ENCODE data around the gene MPV17L2.
"Not testable (repeated sequence)": the region's sequence is repeated elsewhere in the genome, so short reads cannot be mapped to it uniquely, and the experiment has no call there.

MPV17L2 gene

GRCh38 chr19:18193388-18194180 is 566 bp downstream of the MPV17L2 start:
- DNase-seq: peak; percentile 35

- no peak for DNase-seq
Observed at GRCh38 chr19:18194181-18194530, 1.1 kb downstream of the MPV17L2 start.

GRCh38 chr19:18194554-18195238 is 1.7 kb downstream of the MPV17L2 start:
- peak; percentile 63 for DNase-seq

GRCh38 chr19:18196511-18196845 is 3.5 kb downstream of the MPV17L2 start:
- DNase-seq: no peak

DNA sequence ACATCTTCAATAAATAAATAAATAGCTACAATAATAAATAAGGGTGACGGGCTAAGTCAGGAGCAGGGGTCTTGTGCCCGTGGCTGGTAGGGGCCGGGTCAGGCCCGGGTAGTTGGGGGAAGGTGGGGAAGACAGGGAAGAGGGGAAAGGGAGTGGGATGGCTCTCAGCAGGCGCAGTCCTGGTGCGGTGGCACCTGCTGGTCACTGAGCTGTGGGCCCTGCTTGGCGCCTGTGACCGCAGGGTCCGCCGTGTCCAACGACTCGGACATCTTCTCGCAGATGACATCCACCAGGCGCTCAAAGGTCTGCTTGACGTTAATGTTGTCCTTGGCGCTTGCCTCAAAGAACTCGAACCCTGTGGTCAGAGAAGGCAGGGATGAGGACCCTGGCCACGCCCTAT is 4.3 kb downstream of the MPV17L2 start:
- DNase-seq: no peak

DNA sequence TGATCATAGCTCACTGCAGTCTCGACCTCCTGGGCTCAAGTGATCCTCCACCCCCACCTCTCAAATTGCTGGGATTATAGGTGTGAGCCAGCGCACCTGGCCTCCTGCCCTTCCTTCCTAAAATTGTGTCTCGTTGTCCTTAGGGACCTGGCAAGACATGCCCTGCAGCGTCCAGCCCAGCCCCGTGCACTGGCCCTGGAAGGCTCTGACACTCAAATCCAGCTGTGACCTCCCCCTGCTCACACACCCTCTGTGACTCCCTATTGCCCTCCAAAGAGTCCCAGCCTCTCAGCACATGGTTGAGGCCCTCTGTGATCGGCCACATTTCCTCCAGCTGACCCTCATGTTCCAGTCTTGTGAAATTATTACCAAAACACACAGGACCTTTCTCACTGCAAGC is 4.9 kb downstream of the MPV17L2 start:
- no peak for DNase-seq

DNA sequence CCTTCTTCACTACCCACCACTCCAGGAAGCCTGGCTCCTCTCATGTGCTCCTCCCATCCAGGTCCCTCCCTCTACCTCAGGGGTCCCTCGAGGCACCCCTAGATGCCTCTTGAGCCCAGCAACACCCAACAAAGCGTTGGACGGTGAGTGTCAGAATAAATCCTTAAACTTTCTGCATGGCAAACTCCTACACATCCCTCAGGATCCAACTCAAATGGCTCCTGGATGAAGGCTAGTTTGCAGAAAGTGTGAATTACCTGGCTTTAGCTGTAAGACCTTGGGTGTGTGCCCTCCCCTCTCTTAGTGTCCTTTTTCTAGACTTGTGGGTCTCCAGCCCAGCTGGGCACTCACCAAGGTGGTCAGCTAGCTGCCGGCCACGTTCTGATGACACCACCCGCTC is 5.4 kb downstream of the MPV17L2 start:
- DNase-seq: no peak

GRCh38 chr19:18202397-18202777 is 9.4 kb downstream of the MPV17L2 start:
- no peak for DNase-seq

- DNase-seq: peak; percentile 47
Observed at GRCh38 chr19:18202778-18203407, 9.9 kb downstream of the MPV17L2 start.

DNA sequence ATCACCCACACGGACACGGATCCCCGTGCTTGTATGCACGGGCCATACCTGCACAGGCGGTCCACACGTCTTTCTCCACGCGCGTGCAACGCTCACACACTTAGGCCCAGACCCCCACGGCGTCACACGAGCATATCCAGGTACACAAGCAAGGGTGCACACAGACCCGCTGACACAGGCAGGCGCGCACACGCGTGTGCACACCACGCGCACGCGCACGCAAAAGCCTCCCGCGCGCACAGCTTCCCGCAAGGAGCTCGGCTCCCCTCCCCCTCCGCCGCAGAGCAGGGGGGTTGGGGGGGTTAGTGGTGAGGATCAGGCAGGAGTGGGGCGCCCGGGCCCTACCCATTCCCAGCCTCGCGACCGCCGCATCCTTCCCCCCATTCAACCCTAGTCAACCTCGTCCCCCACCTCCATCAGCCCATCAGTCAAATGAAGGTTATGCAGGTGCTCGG is 10.4 kb downstream of the MPV17L2 start:
- DNase-seq: peak; percentile 58

DNA sequence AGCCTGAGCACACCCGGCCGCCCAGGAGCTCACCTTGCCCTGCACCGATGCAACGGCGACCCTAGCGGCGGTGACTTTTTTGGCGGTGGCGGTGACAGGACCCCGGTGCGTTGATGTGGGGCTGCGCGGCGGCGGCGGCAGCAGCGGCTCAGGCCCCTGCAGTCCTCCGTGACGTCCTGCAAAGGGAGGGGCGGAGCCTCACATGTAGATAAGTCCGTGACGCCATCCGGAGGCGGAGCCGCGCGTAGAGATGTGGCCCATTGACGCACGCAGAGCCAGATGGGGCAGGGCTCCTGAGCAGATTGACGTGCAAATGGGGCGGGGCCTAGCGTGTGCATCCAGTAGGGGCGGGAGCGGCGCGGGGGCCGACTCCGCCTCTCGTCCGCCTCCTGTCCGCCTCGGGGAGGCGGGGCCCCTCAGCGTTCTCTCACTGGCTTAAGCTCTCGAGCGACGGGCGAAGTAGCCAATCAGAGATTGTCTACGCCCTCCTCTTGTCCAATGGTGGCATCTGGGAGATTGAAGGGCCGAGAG is 10.9 kb downstream of the MPV17L2 start, which contains the start of gene RAB3A:
Gene RAB3A, minus strand, starts transcription at position 180 of the 531 bp plus-strand sequence. CDS start 1,302 bp downstream, outside the sequence.
- peak; percentile 100 for DNase-seq

- DNase-seq: peak; percentile 75
Observed at GRCh38 chr19:18204394-18205199, 11.6 kb downstream of the MPV17L2 start.

- DNase-seq: peak; percentile 72
Observed at GRCh38 chr19:18205200-18205892, 12.3 kb downstream of the MPV17L2 start.

GRCh38 chr19:18206018-18206417 is 13.0 kb downstream of the MPV17L2 start:
- no peak for DNase-seq

GRCh38 chr19:18208098-18208951 is 15.3 kb downstream of the MPV17L2 start:
- peak; percentile 81 for DNase-seq

DNA sequence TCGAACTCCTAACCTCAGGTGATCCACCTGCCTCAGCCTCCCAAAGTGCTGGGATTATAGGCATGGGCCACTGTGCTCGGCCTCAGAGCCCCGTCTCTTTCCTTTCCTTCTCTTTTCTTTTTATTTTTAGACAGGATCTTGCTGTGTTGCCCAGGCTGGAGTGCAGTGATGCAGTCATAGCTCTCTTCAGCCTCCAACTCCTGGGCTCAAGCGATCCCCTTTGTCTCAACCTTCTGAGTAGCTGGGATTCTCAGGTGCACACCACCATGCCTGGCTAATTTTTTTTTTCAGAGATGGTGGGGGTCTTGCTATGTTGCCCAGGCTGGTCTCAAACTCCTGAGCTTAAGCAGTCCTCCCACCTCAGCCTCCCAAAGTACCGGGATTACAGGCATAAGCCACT is 16.9 kb downstream of the MPV17L2 start:
- not testable (repeated sequence) for DNase-seq

DNA sequence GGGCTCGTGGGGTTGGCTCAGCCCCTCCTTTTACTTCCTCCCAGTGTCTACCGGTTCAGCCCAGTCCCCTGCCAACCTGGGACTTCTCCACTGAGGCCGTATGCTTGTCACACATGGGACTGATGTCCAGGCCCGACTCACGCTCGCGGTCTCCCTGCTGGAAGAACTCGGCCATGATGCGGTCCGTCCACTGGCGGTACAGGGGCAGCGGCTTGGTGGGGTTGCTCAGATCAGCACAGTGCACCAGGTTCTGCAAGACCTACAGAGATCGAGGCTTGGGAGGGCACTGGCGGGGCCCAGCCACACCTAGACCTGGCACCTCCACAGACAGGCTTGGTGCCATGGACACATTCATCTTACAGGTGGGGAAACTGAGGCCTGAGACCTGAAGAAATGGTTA is 18.7 kb downstream of the MPV17L2 start:
- DNase-seq: no peak

DNA sequence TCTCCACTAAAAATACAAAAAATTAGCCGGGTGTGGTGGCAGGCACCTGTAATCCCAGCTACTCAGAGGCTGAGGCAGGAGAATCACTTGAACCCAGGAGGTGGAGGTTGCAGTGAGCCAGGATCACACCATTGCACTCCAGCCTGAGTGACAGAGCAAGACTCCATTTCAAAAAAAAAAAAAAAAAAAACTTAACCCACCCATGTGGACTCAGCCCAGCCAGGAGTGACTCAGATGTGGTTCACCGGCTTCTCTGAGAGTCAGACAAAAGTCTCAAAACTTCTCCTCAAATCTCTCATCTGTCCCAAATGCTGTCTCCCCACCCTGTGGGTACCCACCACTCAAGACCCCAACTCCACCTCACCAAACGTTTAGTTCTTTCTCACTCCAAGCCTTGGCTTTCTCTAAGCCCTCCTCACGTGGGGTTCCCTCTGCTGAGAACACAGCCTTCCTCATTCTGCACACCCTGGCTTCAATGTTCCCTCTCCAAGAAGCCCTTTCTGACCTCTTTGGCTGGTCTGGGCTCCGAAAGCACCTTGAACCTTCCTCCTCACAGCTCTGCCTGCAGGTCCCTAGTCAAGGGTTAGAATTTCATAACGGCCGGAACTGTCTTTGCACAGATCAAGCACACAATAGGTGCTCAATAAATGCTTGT is 21.9 kb downstream of the MPV17L2 start:
- no peak for DNase-seq

DNA sequence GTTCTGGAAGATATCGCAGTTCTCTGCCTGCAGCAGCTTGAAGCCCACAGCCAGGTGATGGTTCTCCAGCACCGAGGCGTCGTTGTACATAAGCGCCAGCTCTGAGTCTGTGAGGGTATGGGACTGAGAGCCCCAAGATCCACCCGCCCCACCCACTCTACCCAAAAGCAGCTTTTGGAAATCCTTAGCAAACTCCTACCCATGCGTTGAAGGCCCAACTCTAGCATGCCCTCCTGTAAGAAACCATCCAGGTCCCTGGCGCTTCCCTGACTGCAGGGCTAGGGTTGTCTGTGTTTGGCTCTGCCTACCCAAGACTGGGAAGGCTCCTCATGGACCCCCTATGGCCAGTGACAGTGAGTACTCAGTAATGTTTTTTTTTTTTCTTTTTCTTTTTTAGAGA is 23.8 kb downstream of the MPV17L2 start:
- DNase-seq: no peak

DNA sequence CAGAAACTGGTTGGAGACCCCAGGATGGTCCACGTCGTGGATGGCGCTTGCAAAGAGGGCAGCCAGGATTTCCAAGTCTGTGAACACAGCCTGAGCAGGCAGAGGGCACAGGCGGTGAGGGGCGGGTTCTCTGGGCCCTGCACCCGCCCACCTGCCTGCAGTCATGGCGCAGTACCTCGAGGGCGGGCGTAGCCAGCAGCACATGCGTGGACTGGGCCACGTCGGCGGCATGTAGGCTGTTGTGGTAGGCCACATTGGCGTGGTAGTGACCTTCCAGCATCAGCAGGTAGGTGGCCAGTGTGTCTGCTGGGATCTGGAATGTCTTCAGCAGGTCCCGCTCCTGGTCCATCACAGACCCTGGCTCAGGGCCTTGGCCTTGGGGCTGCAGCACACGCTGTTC is 25.1 kb downstream of the MPV17L2 start:
- no peak for DNase-seq

GRCh38 chr19:18218600-18218999 is 25.6 kb downstream of the MPV17L2 start:
- DNase-seq: no peak

All from stimulated activated CD8-positive, alpha-beta memory T cell treated with anti-CD3 and anti-CD28 coated beads, Interleukin-4, amount 100 ng/mL, for 48 hours (primary cell).